GM12891 (cell line): Measurements from ENCODE around the gene SNTB2.

Experiments used
- PAX5 ChIP-seq: IDR thresholded peaks from 2 replicates; pipeline ENCODE4 v1.6.1; 2011; ENCODE audit warnings: low read length, moderate library complexity, mild to moderate bottlenecking; ENCODE audit not compliant: insufficient read depth, severe bottlenecking
- POLR2A ChIP-seq: IDR thresholded peaks from 2 replicates; pipeline ENCODE4 v1.6.1; 2011; ENCODE audit warnings: low read depth, low read length, control low read depth
- POLR2AphosphoS5 ChIP-seq: IDR thresholded peaks from 2 replicates; pipeline ENCODE4 v1.6.1; 2011; ENCODE audit warnings: low read depth, low read length, control low read depth
- POU2F2 ChIP-seq: IDR thresholded peaks from 2 replicates; pipeline ENCODE4 v1.6.1; 2011; ENCODE audit warnings: low read depth, mild to moderate bottlenecking, control low read depth, low read length, moderate library complexity
- SPI1 ChIP-seq: IDR thresholded peaks from 2 replicates; pipeline ENCODE4 v1.6.1; 2011; ENCODE audit warnings: low read depth, low read length, control low read depth
- TAF1 ChIP-seq: IDR thresholded peaks from 2 replicates; pipeline ENCODE4 v1.6.1; 2011; ENCODE audit warnings: low read depth, low read length, control low read depth

- TF ChIP-seq POLR2A (no peak), POLR2AphosphoS5 (no peak), TAF1 (no peak), SPI1 (no peak), POU2F2 (no peak), PAX5 (no peak)
Observed at GRCh38 chr16:69244336-69244735, 57.4 kb downstream of the SNTB2 start.
